Thymus (tissue), 11 donors: ENCODE data around the gene VPS36. TPM values are rescaled to one million over a fixed set of nuclear protein-coding genes. Genes with fewer than 3 reads are reported as not detected.

Experiments
- DNase-seq, 9 donors: peaks; one replicate each; pipeline ENCODE4 v3.0.0-alpha.2; 2013; ENCODE audit warnings: low spot score in 9 of 9, low read depth in 6 of 9, missing footprints in 1 of 9
- H3K27ac ChIP-seq, 2 donors: one replicate each; pipeline ENCODE4 v1.5.1; 2013; ENCODE audit warnings: control low read depth in 1 of 2, low read depth in 1 of 2, low read length in 1 of 2, mild to moderate bottlenecking in 1 of 2, moderate library complexity in 1 of 2
- H3K27me3 ChIP-seq, 2 donors: one replicate each; pipeline ENCODE4 v1.5.1; 2013; ENCODE audit warnings: low read length in 1 of 2; ENCODE audit not compliant: control insufficient read depth in 2 of 2, insufficient read depth in 1 of 2
- H3K36me3 ChIP-seq, 2 donors: one replicate each; pipeline ENCODE4 v1.5.1; 2013; ENCODE audit warnings: low read length in 1 of 2, mild to moderate bottlenecking in 1 of 2, moderate library complexity in 1 of 2; ENCODE audit not compliant: control insufficient read depth in 2 of 2, insufficient read depth in 2 of 2
- H3K4me1 ChIP-seq, 2 donors: one replicate each; pipeline ENCODE4 v1.5.1; 2013; ENCODE audit warnings: low read length in 2 of 2; ENCODE audit not compliant: control insufficient read depth in 2 of 2, insufficient read depth in 2 of 2
- H3K4me3 ChIP-seq, 2 donors: one replicate each; pipeline ENCODE4 v1.5.1; 2013; ENCODE audit warnings: low read length in 2 of 2, control low read depth in 1 of 2, mild to moderate bottlenecking in 1 of 2
- H3K9me3 ChIP-seq, 2 donors: one replicate each; pipeline ENCODE4 v1.5.1; 2013; ENCODE audit warnings: low read length in 1 of 2, mild to moderate bottlenecking in 1 of 2; ENCODE audit not compliant: control insufficient read depth in 2 of 2, insufficient read depth in 1 of 2
- WGBS: extraction: QIAGEN DNeasy Blood & Tissue Kit; methylation state at CpG from one replicate; pipeline ENCODE4 v1.1.7; 2013; 5-methylcytosine and 5-hydroxymethylcytosine counted together
- polyA plus RNA-seq: library from polyadenylated mRNA; stranded (reverse); fragments of 200-250 nt; gene quantifications from one replicate; pipeline ENCODE4 v1.2.3, GENCODE V29; 2013
- total RNA-seq: library from RNA; stranded (reverse); fragments of 120-200 nt; gene quantifications from one replicate; pipeline ENCODE4 v1.2.4, GENCODE V29; 2013
- donor health status: healthy.

VPS36 gene
- total and polyA plus RNA-seq, 2 donors, result 29.6 to 35.7 TPM

DNA sequence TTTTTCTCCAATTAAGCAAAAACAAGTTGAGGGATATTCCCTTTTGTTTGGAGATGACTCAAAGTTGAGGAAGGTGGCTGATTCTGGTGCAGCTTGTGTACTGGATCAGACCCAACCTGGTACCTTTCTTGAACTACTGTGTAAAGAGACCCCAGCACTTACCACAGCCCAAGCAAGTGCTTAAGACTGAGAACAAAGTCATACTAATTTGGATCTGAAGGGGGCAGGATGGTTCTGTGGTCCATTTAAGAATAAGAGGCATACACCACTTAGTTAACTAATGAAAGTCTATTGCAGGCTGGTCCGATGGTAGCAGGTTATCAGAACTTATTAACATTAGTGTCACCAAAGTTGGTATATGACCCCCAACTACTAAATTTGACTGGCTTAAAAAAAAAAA is 50.7 kb downstream of the VPS36 start:
- no peaks in the 10 kb centered on the region for H3K9me3 ChIP-seq
- H3K27ac ChIP-seq, result no peak overlapping the region
- peaks cover 0 to 7% of the 10 kb centered on the region in 2 donors for H3K27me3 ChIP-seq
- peaks cover 0 to 5% of the 10 kb centered on the region in 2 donors for H3K4me1 ChIP-seq
- no peak overlapping the region for H3K4me3 ChIP-seq
- no peak for DNase-seq
- 85% methylated on average over 1 of the region's 1 CpG for WGBS
- H3K36me3 ChIP-seq, result no peaks in the 10 kb centered on the region

GRCh38 chr13:52399046-52399445 is 51.4 kb downstream of the VPS36 start:
- 91% methylated on average over 2 of the region's 2 CpGs for WGBS

GRCh38 chr13:52395704-52396103 is 54.7 kb downstream of the VPS36 start:
- no peak for DNase-seq
- H3K27me3 ChIP-seq, result no peaks in the 10 kb centered on the region
- H3K27ac ChIP-seq, result no peak overlapping the region
- H3K36me3 ChIP-seq, result no peaks in the 10 kb centered on the region
- H3K9me3 ChIP-seq, result no peaks in the 10 kb centered on the region
- no peak overlapping the region for H3K4me3 ChIP-seq
- 94% methylated on average over 4 of the region's 4 CpGs for WGBS
- H3K4me1 ChIP-seq, result no peaks in the 10 kb centered on the region

More at GRCh38 chr13:52399046-52399445, 51.4 kb downstream of the VPS36 start:
- Histone ChIP-seq H3K4me3 (no peak overlapping the region), H3K36me3 (no peaks in the 10 kb centered on the region), H3K27ac (no peak overlapping the region), H3K4me1 (peaks cover 0 to 2% of the 10 kb centered on the region in 2 donors), H3K27me3 (peaks cover 0 to 2% of the 10 kb centered on the region in 2 donors), H3K9me3 (no peaks in the 10 kb centered on the region)
- DNase-seq, result no peak

GRCh38 chr13:52394586-52394985 is 55.8 kb downstream of the VPS36 start:
- no peaks in the 10 kb centered on the region for H3K4me1 ChIP-seq
- WGBS, result 89% methylated on average over 2 of the region's 2 CpGs
- no peaks in the 10 kb centered on the region for H3K36me3 ChIP-seq
- no peaks in the 10 kb centered on the region for H3K27me3 ChIP-seq
- DNase-seq, result no peak
- no peaks in the 10 kb centered on the region for H3K9me3 ChIP-seq
- H3K4me3 ChIP-seq, result no peak overlapping the region
- H3K27ac ChIP-seq, result no peak overlapping the region

GRCh38 chr13:52393572-52394357 is 56.7 kb downstream of the VPS36 start:
- 90% methylated on average over 8 of the region's 8 CpGs for WGBS
- Histone ChIP-seq H3K4me3 (no peak overlapping the region), H3K9me3 (no peaks in the 10 kb centered on the region), H3K27ac (no peak overlapping the region), H3K27me3 (no peaks in the 10 kb centered on the region), H3K4me1 (no peaks in the 10 kb centered on the region), H3K36me3 (no peaks in the 10 kb centered on the region)
- DNase-seq, result no peak

DNA sequence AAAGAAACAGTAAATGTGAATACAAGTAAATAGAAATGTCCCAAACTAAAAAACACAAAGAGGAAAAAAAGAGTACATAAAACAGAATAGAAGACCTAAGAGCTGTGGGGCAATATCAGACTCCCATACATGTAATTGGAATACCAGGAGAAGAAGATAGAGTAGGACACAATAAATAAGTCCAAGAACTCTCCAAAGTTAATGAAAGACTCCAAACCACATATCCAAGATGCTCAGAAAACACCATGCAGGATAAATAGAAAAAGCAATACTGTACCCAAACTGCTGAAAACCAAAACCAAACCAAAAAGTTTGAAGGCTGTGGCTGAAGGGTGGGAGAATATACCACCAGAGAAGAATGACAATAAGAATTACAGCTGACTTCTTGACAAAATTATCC is 62.7 kb downstream of the VPS36 start:
- no peak overlapping the region for H3K27ac ChIP-seq
- DNase-seq, result no peak
- no peaks in the 10 kb centered on the region for H3K4me1 ChIP-seq
- no peak overlapping the region for H3K4me3 ChIP-seq
- no peaks in the 10 kb centered on the region for H3K9me3 ChIP-seq
- H3K27me3 ChIP-seq, result no peaks in the 10 kb centered on the region
- no peaks in the 10 kb centered on the region for H3K36me3 ChIP-seq

GRCh38 chr13:52385870-52386269 is 64.6 kb downstream of the VPS36 start:
- H3K9me3 ChIP-seq, result no peaks in the 10 kb centered on the region
- H3K36me3 ChIP-seq, result no peaks in the 10 kb centered on the region
- no peak overlapping the region for H3K4me3 ChIP-seq
- no peak for DNase-seq
- no peak overlapping the region for H3K27ac ChIP-seq
- WGBS, result 97% methylated on average over 4 of the region's 4 CpGs
- no peaks in the 10 kb centered on the region for H3K4me1 ChIP-seq
- H3K27me3 ChIP-seq, result no peaks in the 10 kb centered on the region

DNA sequence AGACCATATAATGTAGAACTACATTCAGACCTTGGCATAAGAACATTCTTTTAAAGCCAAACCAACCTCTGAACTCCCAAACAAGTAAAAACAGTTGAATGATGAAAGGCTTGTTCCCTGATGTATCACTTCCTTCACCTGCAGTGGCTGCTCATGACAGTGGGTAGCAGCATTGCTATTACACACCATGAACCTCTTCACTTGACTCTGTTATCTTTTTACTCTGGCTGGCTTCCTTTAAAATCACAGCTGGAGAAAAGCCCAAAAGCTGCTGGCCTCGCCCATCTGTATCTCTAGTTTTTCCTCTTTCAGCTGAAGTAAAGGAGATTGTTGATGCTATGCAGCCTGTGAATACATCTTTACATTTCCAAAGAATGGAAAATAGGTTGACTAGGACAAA is 67.1 kb downstream of the VPS36 start:
- no peaks in the 10 kb centered on the region for H3K27me3 ChIP-seq
- no peak overlapping the region for H3K27ac ChIP-seq
- H3K4me1 ChIP-seq, result no peaks in the 10 kb centered on the region
- H3K9me3 ChIP-seq, result peaks cover 0 to under 1% of the 10 kb centered on the region in 2 donors
- no peak for DNase-seq
- H3K4me3 ChIP-seq, result no peak overlapping the region
- H3K36me3 ChIP-seq, result no peaks in the 10 kb centered on the region
- 92% methylated on average over 1 of the region's 1 CpG for WGBS

DNA sequence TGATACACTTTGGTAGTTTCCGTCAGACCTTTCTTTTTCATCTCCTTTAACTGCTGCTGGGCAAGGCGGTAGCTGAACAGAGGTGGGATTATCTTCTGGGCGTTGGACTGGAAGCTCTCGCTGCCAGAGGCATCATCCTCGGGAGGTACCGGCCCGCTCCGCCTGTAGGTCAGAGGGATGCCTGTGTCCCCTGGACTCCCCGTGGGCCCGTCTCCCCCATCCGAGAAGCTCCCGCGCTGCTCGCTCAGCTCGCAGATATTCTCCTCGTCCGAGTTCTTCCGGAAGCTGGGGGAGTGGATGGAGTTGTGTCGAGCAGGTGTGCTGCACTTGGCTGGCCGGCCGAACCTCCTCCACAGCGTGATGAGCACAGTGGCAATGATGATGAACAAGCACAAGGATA is 72.1 kb downstream of the VPS36 start:
- H3K4me1 ChIP-seq, result no peaks in the 10 kb centered on the region
- 96% methylated on average over 22 of the region's 22 CpGs for WGBS
- no peak overlapping the region for H3K27ac ChIP-seq

More for the DNA sequence above, 72.1 kb downstream of the VPS36 start:
- H3K27me3 ChIP-seq, result no peaks in the 10 kb centered on the region
- peaks cover 0 to 5% of the 10 kb centered on the region in 2 donors for H3K9me3 ChIP-seq
- DNase-seq, result no peak
- no peak overlapping the region for H3K4me3 ChIP-seq
- no peaks in the 10 kb centered on the region for H3K36me3 ChIP-seq
